OCI-LY3 (cell line): ENCODE data around the gene ENOPH1.

Experiments used
- CTCF ChIP-seq: fragments of 200-600, 300-600 bp; sonication (generic); IDR thresholded peaks from 2 replicates; pipeline ENCODE4 v1.5.1; 2014; ENCODE audit warnings: antibody characterized with exemption, low read length, low read depth
- EZH2phosphoT487 ChIP-seq: fragments of 200-600 bp; shearing (Covaris generic); IDR thresholded peaks from 2 replicates; pipeline ENCODE4 v1.6.1; 2018; ENCODE audit warnings: antibody characterized with exemption, mixed run types, low read depth

DNA sequence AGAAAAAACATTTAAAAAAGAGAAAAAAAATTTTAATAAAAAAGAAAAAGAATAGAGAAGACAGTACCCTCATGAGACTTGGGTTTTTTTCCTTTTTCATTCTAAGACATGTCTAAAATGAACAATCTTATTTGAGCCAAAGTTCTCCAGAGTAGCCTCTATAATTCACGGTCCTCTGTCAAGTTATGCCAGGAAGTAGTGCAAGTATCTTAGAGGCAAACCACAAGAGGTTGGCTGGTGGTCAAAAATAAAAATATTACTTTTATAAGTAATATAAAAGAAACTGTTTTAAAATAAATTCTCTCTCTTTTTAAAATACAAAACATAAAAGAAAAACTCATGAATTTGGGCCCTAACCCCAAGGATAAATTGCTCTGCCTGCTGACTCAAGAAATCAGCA lies 26.7 kb upstream of the ENOPH1 start:
- TF ChIP-seq CTCF (no peak), EZH2phosphoT487 (no peak)
